Measurements from ENCODE around the gene RASGEF1C. TPM values are rescaled to one million over a fixed set of nuclear protein-coding genes. Genes with fewer than 3 reads are reported as not detected.

The RASGEF1C gene
- total and polyA plus RNA-seq, 4 donors: 4.4 to 9.7 (median 7.2) TPM

Other genes with a start within 250 kb of the RASGEF1C start
- 10 to 100 TPM; 66.5 to 92.7 TPM for gene RNF130, start 137.5 kb downstream of the RASGEF1C start, total RNA-seq
- 100 to 1,000 TPM in 1 of 2 donors, 10 to 100 TPM in 1; 87.9 to 102 TPM for gene RNF130, start 137.5 kb downstream of the RASGEF1C start, polyA plus RNA-seq (ENCODE audit: insufficient read length in 2 of 2)
- gene MAPK9, start 82.9 kb upstream of the RASGEF1C start, total RNA-seq: 10 to 100 TPM; 32.6 to 91.4 TPM
- gene MAPK9, start 82.9 kb upstream of the RASGEF1C start, polyA plus RNA-seq (ENCODE audit: insufficient read length in 2 of 2): 10 to 100 TPM; 85.4 to 97.6 TPM
- 10 to 100 TPM; 14.9 to 29.1 TPM for gene GFPT2, start 144.1 kb upstream of the RASGEF1C start, total RNA-seq
- gene GFPT2, start 144.1 kb upstream of the RASGEF1C start, polyA plus RNA-seq (ENCODE audit: insufficient read length in 2 of 2): 10 to 100 TPM in 1 of 2 donors, 1 to 10 TPM in 1; 10.0 to 17.4 TPM

All from spinal cord (tissue), 4 donors.